ENCODE measurements around the gene OSTM1.
"Not testable (repeated sequence)": the region's sequence is repeated elsewhere in the genome, so short reads cannot be mapped to it uniquely, and the experiment has no call there.

Gene OSTM1

DNA sequence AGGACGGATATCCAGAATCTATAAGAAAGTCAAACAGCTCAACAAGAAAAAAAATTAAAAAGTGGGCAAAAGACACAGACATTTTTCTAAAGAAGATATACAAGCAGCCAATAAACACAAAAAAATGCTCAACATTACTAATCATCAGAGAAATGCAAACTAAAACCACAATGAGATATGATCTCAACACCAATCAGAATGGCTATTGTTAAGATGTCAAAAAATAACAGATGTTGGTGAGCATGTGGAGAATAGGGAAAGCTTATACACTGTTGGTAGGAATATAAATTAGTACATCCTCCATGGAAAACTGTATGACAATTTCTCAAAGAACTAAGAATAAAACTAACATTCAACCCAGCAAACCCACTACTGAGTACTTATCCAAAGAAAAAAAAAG is 23.3 kb upstream of the OSTM1 start:
- DNase-seq, result no peak

DNA sequence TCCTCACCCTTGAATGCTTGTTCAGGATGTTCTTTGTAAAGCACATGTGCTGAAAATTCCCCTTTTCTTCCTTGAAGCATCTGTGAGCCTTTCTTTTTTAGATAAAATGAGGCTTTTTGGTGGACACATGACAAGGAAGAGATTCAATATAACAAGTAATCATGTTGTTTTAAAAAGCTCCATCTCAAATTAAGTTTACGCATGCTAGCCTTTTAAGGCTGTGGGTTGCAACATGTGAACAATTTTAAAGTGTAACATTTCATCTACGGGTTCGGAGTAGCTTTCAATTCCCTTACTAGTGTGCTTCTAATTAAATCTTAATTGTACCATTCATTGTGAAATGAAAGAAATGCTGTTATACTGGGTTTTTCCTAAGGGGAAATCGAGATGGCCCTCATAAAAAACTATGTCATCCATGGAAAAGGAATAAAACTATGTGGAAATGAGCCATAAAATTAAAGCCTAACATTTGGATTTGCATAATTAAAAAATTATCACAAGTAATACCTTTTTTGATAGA is 19.3 kb upstream of the OSTM1 start:
- no peak for DNase-seq

DNA sequence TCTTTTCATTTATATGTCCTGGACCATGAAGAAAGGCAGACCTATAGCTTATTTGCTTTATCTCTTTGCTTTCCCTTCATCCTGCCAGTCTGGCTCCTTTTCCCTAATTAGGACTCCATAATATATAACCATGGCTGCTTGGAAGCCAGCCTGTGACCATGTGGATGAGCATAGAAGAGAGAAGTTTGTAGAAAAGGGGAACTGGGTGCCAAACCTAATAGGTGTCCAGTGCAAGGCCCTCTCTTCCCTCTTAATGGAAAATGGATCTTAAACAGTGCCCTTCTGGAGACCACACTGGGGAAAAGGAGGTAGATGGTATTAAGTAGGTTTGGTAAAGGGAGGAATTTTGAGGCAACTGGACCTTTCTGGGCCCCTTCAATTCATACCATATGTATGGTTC is 16.7 kb upstream of the OSTM1 start:
- DNase-seq, result no peak

DNA sequence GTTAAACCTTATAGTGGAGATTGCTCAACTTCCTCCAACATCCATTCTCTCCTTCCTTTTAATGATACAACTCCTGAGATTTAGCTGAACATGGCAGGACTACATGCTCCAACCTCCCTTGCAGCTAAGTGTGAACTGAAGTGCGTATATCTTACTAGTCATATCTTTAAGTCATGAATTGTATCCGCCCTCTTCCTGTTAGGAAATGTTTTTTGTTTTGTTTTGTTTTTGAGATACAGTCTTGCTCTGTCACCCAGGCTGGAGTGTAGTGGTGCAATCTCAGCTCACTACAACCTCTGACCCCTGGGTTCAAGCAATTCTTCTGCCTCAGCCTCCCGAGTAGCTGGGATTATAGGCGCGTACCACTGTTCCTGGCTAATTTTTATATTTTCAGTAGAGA is 8.8 kb upstream of the OSTM1 start:
- no peak for DNase-seq

- DNase-seq, result no peak
Measured at GRCh38 chr6:108082539-108082938, 8.0 kb upstream of the OSTM1 start.

DNA sequence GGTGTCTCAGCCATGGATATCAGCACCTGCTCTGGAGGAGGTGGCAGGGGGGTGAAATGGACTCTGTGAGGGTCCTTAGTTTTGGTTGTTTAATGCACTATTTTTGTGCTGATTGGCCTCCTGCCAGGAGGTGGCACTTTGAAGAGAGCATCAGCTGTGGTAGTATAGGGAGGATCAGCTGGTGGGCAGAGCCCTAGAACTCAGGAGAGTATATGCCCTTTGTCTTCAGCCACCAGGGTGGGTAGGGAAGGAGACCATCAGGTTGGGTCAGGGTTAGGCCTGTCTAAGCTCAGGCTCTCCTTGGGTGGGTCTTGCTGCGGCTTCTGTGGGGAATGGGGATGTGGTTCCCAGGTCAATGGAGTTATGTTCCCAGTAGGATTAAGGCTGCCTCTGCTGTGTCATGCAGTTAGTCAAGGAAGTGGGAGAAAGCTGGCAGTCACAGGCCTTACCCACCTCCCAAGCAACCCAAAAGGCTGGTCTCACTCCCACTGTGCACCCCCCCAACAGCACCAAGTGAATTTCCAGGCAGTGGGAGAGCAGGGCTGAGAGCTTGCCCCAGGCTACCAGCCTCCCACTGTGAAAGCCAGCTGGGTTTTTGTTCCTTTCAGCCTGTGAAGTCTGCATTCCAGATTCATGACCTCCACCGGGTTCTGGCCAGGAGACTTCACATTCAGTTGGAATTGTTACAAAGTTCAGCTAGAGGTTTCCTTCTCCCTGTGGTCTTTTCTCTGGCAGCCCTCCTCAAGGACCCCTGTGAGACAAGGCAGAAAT is 5.7 kb upstream of the OSTM1 start:
- DNase-seq, result no peak

DNA sequence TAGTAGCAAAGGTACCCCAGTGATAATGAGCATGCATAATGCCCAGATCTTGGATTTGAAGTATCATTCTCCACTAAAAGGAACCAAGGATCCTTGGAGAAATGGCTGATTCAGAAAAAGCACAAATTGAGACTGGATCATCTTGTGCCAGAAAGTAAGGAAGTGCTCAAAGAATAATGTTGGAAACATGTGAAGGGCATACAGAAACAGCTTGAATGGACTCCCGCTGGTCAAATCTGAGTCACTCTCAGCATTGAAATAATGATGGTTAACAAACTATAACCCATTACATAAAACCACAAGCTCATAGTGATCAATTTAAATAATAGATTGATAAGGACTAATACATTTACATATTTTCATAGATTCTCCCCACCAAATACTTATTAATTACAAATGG is 3.6 kb upstream of the OSTM1 start:
- no peak for DNase-seq

DNA sequence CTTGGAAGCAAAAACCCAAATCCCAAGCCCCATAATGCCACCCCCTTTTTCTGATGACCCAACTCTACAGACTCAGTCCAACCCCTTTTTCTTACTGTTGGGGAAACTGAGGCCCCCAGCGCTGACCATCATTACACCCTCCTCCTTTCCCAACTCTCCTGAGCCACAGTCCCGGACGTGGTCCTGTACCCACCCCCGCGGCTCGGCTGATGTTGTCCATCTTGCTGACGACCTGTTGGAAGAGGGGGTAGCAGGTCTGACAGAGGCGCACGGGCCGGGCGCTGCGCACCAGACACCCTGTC is 533 bp downstream of the OSTM1 start:
- DNase-seq, result no peak

GRCh38 chr6:108071736-108072276 is 2.7 kb downstream of the OSTM1 start:
- no peak for DNase-seq

GRCh38 chr6:108068618-108069017 is 5.9 kb downstream of the OSTM1 start:
- no peak for DNase-seq

DNA sequence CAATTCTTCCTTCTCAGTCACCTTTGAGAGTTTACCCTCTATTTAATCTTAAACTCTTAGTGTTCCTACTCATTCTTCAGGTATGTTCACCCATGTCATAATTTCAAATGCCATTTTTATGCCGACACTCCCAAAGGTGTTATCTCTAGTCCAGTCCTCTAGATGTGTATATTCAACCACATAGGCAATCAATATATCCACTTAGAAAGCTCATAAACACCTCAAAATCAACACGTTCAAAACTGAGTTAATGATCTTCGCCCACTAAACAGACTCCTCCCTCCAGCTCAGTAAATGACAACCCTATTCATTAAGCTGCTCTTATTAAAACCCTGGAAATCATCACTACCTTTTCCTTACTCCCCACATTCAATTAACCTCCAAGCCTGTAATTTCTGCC is 6.4 kb downstream of the OSTM1 start:
- DNase-seq, result no peak

- no peak for DNase-seq
Measured at GRCh38 chr6:108052706-108053105, 21.8 kb downstream of the OSTM1 start.

GRCh38 chr6:108051481-108051880 is 23.1 kb downstream of the OSTM1 start:
- no peak for DNase-seq

- DNase-seq, result no peak
Measured at GRCh38 chr6:108039681-108040080, 34.9 kb downstream of the OSTM1 start.

- no peak for DNase-seq
Measured at GRCh38 chr6:108036884-108037283, 37.7 kb downstream of the OSTM1 start.

GRCh38 chr6:108031968-108032367 is 42.6 kb downstream of the OSTM1 start:
- no peak for DNase-seq

- no peak for DNase-seq
Measured at GRCh38 chr6:108030211-108030610, 44.3 kb downstream of the OSTM1 start.

DNA sequence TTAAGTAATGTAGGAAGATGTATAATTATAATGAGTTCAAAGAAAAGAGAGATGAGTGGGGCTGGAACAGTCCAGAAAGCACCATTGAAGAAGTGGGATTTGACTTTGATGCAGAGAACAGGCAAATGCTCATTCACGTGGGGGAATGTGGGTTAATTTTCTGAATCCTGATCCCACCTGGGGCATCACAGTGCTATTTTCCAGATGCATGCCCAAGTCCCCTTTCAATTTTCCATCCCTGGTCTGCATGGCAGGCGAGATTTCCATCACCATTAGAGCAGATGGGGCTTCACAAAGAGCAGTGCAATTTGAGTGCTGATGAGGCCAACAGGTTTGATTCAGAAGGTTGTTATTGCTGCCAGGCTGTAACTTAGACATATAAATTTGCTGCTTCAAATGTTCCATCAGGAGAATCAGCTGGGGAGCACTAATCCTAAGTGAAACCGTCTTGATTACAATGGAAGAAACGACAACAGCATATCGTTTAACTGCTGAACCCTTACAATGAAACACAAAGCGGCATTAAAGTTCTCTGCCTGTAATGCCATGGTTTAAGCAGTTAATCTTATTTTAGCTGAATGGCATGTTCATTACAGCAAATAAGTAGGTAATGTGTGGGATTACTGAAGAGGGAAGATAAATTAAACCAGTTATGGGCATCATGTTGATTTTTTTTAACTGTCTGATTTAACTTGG is 45.2 kb downstream of the OSTM1 start:
- no peak for DNase-seq

DNA sequence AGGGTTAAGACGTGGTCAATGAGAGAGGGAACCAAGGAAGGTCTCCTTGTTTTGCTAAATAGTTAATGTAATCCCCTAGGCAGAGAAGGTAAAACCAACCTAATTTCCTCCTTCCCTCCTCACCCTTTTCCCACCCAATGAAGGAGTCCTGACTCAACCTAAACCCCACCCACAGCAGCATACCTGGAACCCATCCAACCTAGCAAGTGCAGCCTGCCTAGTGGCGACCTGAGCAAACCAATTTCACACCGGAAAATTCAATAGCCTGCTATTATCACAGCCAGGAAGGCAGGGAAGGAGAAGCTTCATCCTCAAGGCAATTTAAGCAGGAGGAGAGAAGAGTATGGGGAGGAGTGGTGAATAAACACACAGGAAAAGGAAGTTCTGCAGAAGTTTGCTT is 46.9 kb downstream of the OSTM1 start:
- peak; percentile 67 for DNase-seq

DNA sequence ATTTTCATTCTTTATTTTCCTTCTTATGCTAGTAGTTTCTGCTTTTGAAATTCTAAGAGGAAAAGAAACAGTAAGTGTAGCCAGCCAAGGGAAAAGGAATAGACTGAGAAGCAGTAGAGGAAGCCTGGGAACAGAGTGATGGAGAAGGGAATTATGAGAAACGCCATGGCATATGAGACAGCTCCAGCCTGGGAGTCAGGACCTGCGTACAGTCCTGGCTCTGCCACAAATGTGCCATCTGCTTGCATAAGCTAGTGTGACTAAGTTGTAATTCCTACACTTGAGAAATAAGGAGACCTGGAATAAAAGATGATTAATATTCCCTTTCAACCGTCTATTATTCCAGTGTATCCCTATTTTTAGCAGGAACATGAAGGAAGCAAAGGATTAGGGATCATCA is 47.5 kb downstream of the OSTM1 start:
- no peak for DNase-seq

DNA sequence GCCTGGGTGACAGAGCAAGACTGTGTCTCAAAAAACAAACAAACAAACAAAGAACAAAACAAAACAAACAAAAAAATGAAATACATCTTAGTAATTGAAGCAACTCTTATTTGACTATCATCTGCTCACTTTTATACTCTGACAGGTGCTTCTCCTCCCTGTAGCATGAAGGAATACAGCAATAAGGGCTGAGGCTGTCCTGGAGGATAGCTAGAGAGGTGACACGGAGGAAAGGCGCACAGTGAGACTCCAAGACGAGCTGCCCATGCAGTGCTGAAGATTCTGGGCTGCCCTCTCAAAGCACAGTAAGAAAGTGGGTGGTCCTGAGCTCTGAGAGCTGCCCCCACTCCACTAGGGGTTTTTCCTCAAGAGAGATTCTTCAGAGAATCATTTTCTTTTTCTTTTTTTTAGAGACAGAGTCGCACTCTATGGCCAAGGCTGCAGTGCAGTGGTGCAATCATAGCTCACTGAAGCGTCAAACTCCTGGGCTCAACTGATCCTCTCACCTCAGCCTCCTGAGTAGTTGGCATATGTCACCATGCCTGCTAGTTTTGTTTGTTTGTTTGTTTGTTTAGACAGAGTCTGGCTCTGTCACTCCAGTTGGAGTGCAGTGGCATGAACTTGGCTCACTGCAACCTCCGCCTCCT is 50.0 kb downstream of the OSTM1 start:
- no peak for DNase-seq

- no peak for DNase-seq
Measured at GRCh38 chr6:108020472-108021116, 53.9 kb downstream of the OSTM1 start.

DNA sequence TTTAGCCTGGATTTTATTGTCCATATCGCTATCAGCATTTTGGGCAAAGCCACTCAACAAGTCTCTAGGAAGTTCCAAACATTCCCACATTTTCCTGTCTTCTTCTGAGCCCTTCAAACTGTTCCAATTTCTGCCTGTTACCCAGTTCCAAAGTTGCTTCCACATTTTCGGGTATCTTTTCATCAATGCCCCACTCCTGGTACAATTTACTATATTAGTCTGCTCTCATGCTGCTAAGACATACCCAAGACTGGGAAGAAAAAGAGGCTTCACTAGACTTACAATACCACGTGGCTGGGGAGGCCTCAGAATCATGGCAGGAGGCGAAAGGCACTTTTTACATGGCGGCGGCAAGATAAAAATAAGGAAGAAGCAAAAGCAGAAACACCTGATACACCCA is 58.3 kb downstream of the OSTM1 start:
- not testable (repeated sequence) for DNase-seq

All from COR-L47 (cell line).